ENCODE data around the gene USP17L17. TPM values are rescaled to one million over a fixed set of nuclear protein-coding genes. Genes with fewer than 3 reads are reported as not detected.

Gene USP17L17, protein sequence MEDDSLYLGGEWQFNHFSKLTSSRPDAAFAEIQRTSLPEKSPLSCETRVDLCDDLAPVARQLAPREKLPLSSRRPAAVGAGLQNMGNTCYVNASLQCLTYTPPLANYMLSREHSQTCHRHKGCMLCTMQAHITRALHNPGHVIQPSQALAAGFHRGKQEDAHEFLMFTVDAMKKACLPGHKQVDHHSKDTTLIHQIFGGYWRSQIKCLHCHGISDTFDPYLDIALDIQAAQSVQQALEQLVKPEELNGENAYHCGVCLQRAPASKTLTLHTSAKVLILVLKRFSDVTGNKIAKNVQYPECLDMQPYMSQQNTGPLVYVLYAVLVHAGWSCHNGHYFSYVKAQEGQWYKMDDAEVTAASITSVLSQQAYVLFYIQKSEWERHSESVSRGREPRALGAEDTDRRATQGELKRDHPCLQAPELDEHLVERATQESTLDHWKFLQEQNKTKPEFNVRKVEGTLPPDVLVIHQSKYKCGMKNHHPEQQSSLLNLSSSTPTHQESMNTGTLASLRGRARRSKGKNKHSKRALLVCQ
- total RNA-seq, result not detected in 2 replicates

DNA sequence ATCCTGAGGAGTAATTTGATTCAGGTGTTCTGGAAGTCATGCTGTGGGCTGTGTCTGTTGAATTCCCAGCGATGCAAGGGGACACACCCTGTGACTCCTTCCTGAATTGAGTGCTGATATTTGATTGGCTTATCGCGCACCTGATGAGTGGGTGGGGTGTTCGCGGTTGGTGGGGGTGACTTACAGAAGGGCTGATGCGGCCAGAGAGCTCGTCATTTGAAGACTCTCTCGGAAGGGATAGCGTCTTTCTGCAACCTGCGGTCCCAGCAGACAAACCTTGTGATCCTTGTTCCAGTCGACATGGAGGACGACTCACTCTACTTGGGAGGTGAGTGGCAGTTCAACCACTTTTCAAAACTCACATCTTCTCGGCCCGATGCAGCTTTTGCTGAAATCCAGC, at the start of gene USP17L17:
USP17L17 (plus strand) TSS at position 301 of the 400 bp plus-strand sequence; CDS start at position 301, 0 bp downstream.

GRCh38 chr4:9210357-9210756, 33.3 kb upstream of the USP17L17 start, which contains the start of gene USP17L10:
Gene USP17L10 (plus strand): TSS chr4:9210657. CDS start chr4:9210657, 0 bp downstream.

DNA sequence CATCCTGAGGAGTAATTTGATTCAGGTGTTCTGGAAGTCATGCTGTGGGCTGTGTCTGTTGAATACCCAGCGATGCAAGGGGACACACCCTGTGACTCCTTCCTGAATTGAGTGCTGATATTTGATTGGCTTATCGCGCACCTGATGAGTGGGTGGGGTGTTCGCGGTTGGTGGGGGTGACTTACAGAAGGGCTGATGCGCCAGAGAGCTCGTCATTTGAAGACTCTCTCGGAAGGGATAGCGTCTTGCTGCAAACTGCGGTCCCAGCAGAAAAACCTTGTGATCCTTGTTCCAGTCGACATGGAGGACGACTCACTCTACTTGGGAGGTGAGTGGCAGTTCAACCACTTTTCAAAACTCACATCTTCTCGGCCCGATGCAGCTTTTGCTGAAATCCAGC, 28.6 kb upstream of the USP17L17 start, which contains the start of gene USP17L11:
USP17L11 (plus strand) TSS at position 301 of the 400 bp plus-strand sequence; CDS start at position 301, 0 bp downstream.

GRCh38 chr4:9219852-9220251, 23.8 kb upstream of the USP17L17 start, which contains the start of gene USP17L12:
Gene USP17L12 (plus strand): TSS chr4:9220152. CDS start chr4:9220152, 0 bp downstream.

GRCh38 chr4:9224596-9224995, 19.1 kb upstream of the USP17L17 start, which contains the start of gene USP17L13:
Gene USP17L13 (plus strand): TSS chr4:9224896. CDS start chr4:9224896, 0 bp downstream.

DNA sequence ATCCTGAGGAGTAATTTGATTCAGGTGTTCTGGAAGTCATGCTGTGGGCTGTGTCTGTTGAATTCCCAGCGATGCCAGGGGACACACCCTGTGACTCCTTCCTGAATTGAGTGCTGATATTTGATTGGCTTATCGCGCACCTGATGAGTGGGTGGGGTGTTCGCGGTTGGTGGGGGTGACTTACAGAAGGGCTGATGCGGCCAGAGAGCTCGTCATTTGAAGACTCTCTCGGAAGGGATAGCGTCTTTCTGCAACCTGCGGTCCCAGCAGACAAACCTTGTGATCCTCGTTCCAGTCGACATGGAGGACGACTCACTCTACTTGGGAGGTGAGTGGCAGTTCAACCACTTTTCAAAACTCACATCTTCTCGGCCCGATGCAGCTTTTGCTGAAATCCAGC, 9.6 kb upstream of the USP17L17 start, which contains the start of gene USP17L15:
USP17L15 (plus strand) TSS at position 301 of the 400 bp plus-strand sequence; CDS start at position 301, 0 bp downstream.

GRCh38 chr4:9247953-9248680, 4.4 kb downstream of the USP17L17 start, which contains the start of gene USP17L18:
Gene USP17L18 (plus strand): TSS chr4:9248630. CDS start chr4:9248630, 0 bp downstream.

GRCh38 chr4:9253078-9253477, 9.4 kb downstream of the USP17L17 start, which contains the start of gene USP17L19:
Gene USP17L19 (plus strand): TSS chr4:9253378. CDS start chr4:9253378, 0 bp downstream.

DNA sequence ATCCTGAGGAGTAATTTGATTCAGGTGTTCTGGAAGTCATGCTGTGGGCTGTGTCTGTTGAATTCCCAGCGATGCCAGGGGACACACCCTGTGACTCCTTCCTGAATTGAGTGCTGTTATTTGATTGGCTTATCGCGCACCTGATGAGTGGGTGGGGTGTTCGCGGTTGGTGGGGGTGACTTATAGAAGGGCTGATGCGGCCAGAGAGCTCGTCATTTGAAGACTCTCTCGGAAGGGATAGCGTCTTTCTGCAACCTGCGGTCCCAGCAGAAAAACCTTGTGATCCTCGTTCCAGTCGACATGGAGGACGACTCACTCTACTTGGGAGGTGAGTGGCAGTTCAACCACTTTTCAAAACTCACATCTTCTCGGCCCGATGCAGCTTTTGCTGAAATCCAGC, 14.1 kb downstream of the USP17L17 start, which contains the start of gene USP17L20:
USP17L20 (plus strand) TSS at position 301 of the 400 bp plus-strand sequence; CDS start at position 301, 0 bp downstream.

DNA sequence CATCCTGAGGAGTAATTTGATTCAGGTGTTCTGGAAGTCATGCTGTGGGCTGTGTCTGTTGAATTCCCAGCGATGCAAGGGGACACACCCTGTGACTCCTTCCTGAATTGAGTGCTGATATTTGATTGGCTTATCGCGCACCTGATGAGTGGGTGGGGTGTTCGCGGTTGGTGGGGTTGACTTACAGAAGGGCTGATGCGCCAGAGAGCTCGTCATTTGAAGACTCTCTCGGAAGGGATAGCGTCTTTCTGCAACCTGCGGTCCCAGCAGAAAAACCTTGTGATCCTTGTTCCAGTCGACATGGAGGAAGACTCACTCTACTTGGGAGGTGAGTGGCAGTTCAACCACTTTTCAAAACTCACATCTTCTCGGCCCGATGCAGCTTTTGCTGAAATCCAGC, 18.9 kb downstream of the USP17L17 start, which contains the start of gene USP17L21:
USP17L21 (plus strand) TSS at position 301 of the 400 bp plus-strand sequence; CDS start at position 301, 0 bp downstream.

DNA sequence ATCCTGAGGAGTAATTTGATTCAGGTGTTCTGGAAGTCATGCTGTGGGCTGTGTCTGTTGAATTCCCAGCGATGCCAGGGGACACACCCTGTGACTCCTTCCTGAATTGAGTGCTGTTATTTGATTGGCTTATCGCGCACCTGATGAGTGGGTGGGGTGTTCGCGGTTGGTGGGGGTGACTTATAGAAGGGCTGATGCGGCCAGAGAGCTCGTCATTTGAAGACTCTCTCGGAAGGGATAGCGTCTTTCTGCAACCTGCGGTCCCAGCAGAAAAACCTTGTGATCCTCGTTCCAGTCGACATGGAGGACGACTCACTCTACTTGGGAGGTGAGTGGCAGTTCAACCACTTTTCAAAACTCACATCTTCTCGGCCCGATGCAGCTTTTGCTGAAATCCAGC, 23.6 kb downstream of the USP17L17 start, which contains the start of gene USP17L22:
USP17L22 (plus strand) TSS at position 301 of the 400 bp plus-strand sequence; CDS start at position 301, 0 bp downstream.

Other genes with a start within 250 kb of the USP17L17 start
- gene FAM90A26, start 73.5 kb upstream of the USP17L17 start, total RNA-seq, result not detected in 2 replicates
- gene USP17L10, start 33.2 kb upstream of the USP17L17 start, total RNA-seq, result not detected in 2 replicates
- gene USP17L11, start 28.5 kb upstream of the USP17L17 start, total RNA-seq, result not detected in 2 replicates
- gene USP17L12, start 23.7 kb upstream of the USP17L17 start, total RNA-seq, result not detected in 2 replicates
- gene USP17L13, start 19.0 kb upstream of the USP17L17 start, total RNA-seq, result not detected in 2 replicates
- gene USP17L15, start 9.5 kb upstream of the USP17L17 start, total RNA-seq, result not detected in 2 replicates
- not detected in 2 replicates for gene USP17L18, start 4.8 kb downstream of the USP17L17 start, total RNA-seq
- gene USP17L19, start 9.5 kb downstream of the USP17L17 start, total RNA-seq, result not detected in 2 replicates
- gene USP17L20, start 14.2 kb downstream of the USP17L17 start, total RNA-seq, result not detected in 2 replicates
- gene USP17L21, start 19.0 kb downstream of the USP17L17 start, total RNA-seq, result not detected in 2 replicates
- not detected in 2 replicates for gene USP17L22, start 23.7 kb downstream of the USP17L17 start, total RNA-seq
- gene USP17L24, start 81.3 kb downstream of the USP17L17 start, total RNA-seq, result not detected in 2 replicates
- gene USP17L25, start 86.0 kb downstream of the USP17L17 start, total RNA-seq, result not detected in 2 replicates
- gene USP17L26, start 90.8 kb downstream of the USP17L17 start, total RNA-seq, result not detected in 2 replicates
- not detected in 2 replicates for gene USP17L5, start 95.5 kb downstream of the USP17L17 start, total RNA-seq
- gene USP17L27, start 100.3 kb downstream of the USP17L17 start, total RNA-seq, result not detected in 2 replicates
- not detected in 2 replicates for gene USP17L28, start 105.0 kb downstream of the USP17L17 start, total RNA-seq
- not detected in 2 replicates for gene USP17L29, start 109.8 kb downstream of the USP17L17 start, total RNA-seq
- not detected in 2 replicates for gene USP17L30, start 119.2 kb downstream of the USP17L17 start, total RNA-seq
- gene DEFB131A, start 200.5 kb downstream of the USP17L17 start, total RNA-seq, result not detected in 2 replicates